ENCODE results near the gene SEC14L1.
"Not testable (repeated sequence)": the region's sequence is repeated elsewhere in the genome, so short reads cannot be mapped to it uniquely, and the experiment has no call there.

The SEC14L1 gene

DNA sequence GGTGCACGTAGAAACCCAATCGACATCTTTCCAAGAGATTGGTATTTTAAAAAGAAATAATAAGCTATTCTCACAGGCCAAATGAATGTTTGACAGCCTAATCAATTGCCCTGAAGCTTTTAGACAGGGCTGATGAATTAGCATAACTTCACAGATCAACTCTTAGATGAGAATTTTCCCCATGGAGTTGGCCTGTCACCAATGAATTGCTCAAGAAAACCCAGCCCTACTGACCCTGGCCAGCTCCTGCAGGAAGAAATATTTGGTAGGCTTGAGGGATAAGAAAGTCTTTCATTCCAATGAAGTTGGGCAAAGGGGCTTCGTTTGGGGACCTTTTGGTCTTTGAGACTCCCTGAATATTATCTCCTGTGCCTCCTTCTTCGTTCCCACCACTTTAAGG, 23.4 kb upstream of the SEC14L1 start:
- DNase-seq = no peak

DNA sequence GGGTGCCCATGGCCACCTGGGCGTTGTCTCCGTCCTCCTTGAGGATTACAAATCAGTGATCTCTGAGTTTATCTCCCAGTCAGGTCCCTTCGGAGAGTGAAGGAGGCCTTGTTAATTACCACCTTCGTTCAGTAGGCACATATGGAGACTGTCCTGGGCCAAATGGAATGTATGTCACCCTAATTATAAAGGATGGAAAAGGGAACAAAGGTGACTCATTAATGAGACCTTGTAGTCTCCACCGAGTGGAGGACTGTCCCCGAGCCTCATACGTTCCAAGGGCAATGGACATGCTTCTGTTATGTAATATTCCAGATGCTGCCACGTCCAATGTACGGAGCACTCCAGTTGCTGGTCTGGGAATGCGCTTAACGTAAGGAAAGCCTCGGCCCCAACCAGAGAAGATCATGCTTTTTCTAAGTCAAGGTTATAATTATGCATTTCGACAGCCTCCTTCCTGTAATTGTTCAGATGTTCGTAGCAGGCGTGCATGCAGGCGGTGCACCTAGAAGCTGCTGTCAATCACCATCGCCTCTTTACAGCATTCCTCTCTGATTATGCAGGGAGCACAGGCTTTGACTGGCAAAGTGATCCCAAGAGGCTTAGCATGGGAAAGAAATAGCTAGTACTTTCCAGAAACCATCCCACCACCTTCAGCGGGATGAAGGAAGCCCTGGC, 22.4 kb upstream of the SEC14L1 start:
- no peak for DNase-seq

DNA sequence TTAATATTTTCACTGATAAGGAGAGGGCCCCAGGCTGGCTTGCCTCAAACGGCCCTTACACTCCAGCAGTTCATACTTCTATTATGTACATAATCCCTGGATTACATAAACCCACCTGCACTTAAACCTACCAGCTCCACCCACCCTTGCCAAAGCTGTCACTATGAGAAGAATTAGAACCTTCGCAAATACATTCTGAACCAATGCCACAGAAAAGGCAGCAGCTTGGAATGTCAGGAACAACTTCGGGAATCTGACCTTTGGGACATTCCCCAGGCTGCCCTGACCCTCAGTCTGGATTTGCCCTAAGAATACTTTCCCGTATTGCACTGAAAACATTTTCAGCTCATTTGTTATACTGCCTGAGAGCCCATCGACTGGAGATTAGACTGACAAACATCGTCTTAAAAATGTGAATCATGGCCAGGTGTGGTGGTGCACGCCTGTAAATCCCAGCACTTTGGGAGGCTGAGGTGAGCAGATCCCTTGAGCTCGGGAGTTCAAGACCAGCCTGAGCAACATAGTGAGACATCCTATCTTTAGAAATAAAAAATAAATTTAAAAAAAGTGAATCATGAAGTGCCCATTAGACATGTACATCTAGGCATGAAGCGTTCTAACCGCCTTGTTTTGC, 21.0 kb upstream of the SEC14L1 start:
- DNase-seq = no peak

DNA sequence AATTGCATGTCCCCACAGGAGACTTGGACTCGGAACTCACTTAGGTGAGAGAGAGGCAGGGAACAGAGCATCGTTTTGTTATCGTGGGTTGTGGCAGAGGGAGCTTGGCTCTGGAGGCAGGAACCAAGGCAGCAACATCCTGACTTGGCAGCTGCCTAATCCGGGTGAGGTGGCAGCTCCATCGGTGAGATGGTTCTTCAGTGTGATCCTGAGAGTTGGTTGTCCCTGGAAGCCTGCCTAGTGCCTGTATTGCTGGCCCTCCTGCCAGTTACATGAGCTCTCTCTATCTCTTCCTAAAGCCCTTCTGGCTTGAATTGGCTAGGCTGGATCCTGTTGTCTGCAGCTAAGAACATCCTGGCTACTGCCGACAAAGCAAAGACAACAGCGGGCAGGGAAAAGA, 19.9 kb upstream of the SEC14L1 start:
- DNase-seq = no peak

DNA sequence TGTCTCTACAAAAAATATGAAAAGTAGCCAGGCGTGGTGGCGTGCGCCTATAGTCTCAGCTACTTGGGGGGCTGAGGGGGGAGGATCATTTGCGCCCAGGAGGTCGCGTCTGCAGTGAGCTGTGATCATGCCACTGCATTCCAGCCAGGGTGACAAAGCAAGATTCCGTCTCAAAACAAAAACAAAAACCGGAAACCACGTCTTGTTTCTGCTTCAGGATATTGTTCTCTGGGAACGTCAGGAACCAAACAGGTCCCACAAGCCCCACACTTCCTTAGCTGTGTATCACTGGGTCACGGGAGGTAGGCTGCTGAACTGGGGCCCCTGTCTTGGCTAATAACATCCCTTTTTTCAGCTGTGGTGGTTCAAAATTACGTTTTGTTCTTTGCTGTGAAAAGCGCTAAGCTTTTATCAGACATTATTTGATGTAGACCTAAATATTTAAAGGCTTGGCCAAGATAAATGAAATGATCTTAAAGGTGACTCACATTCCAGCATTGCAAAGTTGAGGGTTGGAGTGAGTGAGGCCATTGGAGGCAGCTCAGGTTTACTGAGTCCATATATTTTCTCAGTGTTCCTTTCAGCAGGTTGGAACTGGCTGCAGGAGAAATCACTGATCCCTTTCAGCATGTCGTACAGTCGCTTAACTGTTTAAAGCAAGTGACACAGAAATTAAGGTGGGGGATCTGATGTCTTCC, 16.4 kb upstream of the SEC14L1 start:
- DNase-seq = no peak

DNA sequence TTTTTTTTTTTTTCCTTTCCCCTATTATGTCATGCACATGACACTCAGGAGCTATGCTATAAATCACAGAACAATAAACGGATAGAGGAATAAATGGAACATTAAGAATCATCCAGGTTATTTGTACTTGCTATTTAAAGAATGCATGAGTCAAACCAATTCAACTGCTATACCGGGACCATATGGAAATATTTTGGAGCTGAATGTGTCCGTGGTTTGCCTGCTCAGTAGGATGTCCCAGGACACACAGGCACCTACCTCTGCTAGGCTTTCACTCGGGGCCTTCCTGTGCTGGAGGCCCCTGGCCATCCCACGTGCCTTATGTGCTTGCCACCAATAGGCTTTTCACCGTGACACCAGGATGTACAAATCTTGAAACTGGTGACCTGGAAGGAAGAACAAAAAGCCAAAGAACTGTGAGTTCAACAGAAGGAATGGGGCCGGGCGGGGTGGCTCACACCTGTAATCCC, 15.3 kb upstream of the SEC14L1 start:
- DNase-seq = peak; percentile 30

DNA sequence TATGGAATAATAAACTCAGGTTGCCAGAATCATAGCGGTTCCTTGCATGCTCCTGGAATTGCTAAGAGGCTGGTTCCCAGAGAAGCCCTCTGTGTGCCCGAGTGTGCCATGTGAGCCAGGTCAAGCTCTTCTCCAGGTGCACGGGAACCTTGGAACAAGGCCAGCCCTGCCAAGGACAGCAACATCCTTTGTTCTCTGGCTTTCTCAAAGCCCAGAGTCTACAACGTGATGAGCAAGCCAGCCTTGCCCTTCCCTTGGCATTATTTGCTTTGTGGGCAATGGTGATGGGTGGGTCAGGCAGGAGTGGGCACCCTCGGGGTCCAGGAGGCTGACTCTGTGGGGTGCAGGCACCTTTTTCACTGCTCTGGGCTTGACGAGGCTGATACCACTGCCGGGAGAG, 14.2 kb upstream of the SEC14L1 start:
- DNase-seq = peak; percentile 92

DNA sequence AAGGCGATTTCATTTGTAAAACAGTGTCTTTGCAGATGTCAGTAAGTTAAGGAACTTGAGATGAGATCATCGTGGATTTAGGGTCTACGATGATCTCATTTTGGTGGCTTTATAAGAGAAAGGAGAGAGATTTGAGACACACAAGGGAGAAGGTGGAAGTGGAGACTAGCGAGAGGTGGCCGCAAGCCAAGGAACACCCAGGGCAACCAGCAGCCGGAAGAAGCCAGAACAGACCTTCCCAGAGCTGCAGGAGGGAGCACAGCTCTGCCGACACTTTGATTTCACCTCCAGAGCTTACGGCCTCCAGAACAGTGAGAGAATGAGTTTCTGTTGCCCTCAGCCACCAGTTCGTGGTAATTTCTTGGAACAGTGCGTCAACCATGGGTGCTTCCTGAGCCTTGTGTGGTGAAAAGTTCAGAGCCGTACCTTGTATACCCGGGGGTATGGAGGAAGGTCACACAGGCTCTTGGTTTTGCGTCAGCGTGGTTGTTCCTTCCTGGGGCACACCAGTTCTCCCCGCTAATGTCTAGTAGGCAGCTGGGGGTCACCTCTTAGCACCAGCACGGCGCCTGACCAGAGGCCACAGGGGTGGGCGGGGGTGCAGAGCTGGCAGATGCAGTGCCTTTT, 12.9 kb upstream of the SEC14L1 start:
- DNase-seq = no peak

DNA sequence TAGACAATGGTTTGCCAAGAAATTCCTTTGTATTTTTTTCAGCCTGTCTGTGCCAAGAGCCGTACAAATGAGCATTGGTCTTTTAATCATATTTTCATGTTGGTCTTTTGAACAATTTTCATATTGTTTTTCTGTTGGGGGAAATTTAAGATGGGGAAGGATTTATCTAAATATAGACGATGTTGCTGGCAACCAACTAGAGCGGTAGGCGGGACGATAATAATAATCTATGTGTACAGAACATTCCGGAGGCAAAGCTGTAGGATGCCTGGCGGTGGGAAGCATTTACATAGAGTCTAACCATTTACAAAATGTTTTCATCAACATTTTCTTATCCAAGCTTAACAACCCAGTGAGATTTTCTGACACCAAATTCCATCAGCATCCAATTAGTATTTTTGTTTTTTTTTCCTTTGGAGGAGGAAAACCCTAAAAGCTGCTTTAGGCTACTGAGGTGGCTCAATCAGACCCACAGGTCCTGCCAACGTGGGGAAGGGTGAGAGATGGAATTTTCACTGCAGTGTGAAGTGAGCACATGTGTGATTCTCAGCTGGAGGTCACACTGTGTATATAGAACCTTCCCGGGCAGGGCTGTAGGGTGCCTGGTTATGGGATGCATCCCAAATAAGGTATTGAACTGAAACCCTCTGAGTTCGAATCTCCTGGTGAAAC, 11.7 kb upstream of the SEC14L1 start:
- DNase-seq = no peak

DNA sequence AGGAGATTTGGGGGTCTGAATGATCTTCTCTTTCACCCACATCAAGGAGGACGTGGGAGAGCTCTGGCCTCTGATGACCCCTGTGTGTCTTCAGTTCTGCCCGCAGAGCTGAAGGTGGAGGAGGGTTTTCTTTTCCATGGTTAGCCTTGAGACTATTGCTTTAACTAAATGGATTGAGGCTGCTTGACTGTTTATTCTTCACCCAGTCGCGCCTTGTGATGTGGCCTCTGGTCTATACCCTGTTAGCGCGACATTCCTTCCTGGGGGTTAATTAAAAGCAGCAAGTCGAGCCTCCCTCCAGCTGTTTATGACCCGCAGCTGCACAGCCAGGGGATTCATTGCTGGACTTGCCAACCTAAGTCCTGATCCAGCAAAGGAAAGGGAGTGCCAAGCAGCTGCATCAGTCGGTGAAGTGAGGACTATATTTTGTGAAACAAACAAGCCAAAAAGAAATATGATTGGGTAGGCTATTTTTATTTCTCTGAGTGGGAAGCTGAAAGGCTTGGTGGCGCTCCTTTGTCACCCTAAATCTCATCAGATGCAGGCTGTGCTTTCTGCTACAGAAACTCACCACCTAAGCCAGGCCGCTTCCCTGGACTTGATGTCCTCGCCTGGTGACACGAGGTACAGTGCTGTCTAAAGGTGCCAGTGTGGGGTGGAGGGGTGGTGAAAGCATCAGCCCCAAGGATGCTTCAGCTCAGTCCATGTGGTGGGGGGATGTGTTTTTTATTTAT, 11.0 kb upstream of the SEC14L1 start:
- no peak for DNase-seq

DNA sequence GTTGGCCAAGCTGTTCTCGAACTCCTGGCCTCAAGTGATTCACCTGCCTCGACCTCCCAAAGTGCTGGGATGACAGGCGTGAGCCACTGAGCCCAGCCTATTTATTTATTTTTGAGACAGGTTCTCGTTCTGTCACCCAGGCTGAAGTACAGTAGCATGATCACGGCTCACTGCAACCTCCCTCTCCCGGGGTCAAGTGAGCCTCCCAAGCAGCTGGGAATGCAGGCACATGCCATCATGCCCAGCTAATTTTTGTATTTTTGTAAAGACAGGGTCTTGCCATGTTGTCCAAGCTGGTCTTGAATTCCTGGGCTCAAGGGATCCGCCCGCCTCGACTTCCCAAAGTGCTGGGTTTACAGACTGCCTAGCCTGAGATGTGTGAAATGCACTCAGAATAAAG, 10.2 kb upstream of the SEC14L1 start:
- no peak for DNase-seq

DNA sequence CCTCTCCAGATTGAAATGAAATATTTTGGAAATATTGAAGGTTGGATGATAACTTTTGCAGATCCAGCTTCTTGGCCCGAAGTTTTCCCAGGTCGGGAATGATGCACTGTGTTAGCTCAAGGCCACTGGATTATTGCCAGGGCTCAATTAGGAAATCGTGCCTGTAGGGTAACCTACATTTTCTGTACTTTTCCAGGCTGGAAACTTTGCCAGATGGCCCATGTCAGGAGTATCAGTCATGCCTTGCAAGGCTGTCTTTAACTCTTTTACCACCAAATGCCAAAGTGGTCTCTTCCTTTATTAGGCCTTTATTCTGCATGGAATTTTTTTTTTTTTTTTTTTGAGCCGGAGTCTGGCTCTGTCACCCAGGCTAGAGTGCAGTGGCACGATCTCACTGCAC, 8.9 kb upstream of the SEC14L1 start:
- no peak for DNase-seq

DNA sequence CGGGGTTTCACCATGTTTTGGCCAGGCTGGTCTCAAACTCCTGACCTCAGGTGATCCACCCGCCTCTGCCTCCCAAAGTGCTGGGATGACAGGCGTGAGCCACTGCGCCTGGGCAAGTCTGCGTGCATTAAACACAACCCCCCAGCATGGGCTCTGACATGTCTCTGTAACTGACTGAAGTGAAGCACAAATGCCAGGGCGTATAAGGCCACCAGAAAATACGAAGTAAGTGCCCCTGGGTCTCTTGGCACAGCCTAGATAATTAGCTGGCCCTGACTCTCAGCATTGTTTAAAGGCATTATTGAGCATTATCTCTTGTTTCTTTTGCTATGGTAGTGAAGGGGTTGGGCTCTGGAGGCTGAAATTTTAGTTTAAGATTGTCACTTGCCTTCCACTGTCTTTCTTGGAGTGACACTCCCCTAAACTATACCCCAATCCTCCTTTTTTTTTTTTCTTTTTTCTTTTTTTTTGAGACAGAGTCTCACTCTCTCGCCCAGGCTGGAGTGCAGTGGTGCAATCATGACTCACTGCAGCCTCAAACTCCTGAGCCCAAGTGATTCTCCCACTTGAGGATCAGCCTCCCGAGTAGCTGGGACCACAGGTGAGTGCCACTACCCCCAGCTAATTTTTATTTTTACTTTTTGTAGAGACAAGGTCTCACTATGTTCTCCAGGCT, 8.2 kb upstream of the SEC14L1 start:
- no peak for DNase-seq

DNA sequence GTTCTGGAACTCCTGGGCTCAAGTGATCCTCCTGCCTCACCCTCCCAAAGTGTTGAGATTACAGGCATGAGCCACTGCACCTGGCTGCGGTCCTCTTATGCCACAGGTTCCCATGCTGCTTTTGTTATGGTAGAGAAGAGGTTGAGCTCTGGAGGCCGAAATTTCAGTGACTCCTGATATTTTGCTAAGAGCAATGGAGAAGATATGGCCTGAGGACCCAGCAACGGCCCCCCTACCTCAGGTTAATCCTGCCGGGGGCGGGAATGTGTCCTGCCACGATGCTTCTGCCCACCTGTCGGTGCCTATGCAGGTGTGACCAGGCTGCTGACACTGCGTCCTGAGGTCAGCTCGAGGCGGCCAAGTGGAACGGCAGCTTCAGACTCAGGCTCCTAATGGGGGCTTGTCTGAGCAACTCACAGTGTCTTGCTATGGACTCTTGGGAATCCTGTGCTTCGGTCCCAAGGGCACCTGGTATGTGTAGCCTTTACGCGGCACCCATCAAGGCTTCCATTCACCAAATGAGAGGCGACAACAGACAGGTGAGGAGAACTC, 7.6 kb upstream of the SEC14L1 start:
- DNase-seq = no peak

DNA sequence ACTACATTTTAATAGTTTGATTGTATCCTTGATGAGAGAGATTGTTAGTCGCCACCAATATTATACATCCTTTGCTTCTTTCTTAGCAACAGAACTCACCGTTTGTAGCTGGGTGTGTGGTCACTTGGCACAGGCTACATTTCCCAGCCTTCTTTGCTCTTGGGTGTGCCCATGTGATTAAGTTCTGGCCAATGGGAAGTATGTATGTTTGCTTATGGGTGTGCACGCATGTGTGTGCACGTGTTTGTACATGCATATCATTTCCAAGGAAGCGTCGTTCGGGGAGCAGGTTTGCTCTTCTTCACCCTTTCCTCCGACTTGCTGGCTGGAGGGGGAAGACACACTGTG, 4.4 kb upstream of the SEC14L1 start:
- no peak for DNase-seq

DNA sequence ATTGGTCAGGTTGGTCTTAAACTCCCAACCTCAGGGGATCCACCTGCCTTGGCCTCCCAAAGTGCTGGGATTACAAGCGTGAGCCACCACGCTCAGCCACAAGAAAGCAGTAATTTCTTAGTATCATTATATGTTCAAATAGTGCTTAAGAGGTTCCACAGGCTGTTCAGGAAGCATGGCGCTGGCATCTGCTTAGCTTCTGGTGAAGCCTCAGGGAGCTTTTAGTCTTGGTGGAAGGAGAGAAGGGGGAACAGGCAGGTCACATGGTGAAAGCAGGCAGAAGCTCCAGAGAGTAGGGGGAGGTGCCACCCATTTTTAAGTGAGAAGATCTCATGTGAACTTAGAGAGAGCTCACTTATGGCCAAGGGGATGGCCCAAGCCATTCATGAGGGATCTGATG, 3.7 kb upstream of the SEC14L1 start:
- no peak for DNase-seq

DNA sequence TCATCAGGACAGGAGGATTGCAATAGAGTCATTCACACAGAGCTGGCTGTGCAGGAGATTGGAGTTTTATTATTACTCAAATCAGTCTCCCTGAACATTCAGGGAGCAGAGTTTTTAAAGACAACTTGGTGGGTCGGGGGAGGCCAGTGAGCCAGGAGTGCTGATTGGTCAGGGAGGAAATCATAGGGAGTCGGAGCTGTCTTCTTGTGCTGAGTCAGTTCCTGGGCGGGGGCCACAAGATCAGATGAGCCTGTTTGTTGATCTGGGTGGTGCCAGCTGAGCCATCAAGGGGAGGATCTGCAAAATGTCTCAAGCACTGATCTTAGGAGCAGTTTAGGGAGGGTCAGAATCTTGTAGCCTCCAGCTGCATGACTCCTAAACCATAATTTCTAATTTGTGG, 2.9 kb upstream of the SEC14L1 start:
- DNase-seq = not testable (repeated sequence)

DNA sequence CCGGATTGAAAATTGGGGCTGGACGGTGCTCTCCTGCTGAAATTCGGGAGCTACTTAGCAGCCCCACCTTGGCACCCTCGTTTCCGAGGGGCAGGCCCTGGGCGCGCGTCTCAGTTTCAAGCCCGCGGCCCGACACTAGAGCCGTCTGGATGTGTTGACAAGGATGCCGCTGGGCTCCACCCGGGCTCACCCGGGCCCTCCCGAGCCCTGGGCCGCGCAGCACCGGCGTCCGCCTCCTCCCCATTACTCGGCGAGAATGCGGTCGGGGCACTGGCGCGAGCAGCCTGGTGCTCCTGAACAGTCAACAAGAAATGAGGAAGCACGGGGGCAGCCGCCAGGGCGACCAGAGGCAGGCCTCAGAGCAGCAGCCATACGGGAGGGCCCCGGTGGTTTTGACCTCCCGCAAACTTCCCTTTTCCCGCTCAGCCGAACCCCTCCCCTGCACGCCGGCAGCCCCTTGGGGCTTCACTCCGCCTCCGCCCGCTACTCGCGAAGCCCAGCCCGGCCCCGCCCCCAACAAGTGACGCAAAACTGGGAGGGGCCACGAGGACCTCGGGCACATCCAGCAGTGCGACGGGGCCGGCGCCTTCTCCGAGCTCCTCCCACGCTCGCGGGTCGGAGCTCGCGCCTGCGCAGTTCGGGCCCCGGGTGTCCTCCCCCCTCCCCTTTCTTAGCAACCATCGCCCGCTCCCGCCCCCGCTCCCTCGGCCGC, 447 bp upstream of the SEC14L1 start:
- peak; percentile 100 for DNase-seq

DNA sequence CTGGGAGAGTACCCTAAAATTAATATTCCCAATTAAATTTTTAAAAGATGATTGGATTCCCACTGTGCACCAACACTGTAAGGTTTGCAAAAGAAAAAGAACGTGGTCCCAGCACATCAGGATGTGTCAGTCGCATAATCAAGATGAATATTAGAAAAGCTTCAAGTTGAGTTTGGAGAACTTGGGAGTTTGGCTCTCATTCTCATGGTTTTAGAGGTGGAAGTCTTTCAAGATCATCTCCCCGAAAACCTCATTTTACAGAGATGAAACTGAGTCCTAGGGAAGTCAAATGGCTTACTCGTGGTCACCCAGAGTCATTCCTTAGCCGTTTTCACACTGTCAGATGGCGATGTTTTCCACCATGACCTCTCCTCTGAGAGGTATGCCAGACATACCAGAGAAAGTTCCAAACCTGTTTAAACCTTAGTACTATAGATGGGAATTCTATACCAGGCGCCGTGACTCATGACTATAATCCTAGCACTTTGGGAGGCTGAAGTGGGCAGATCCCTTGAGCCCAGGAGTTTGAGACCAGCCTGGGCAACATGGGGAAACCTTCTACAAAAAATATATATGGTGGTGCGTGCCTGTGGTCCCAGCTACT, 1.2 kb downstream of the SEC14L1 start:
- no peak for DNase-seq

DNA sequence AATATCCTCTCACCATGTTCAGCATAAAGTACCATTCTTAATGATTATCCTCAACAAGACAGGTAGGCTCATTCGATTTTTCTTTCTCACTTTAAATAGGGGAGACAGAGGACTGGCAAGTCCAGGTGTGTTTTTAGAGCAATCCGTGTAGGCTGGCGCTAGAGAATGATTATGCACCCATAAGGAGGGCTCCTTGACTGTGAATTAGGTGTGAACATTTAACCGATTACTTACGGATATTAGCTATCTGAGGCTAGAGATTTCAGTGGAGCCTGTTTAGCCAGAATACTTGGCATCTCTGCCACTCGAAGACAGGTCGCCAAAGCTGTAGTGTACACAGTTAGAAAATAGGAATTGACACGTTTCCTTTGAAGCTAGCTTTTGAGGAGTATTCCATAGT, 1.9 kb downstream of the SEC14L1 start:
- no peak for DNase-seq

DNA sequence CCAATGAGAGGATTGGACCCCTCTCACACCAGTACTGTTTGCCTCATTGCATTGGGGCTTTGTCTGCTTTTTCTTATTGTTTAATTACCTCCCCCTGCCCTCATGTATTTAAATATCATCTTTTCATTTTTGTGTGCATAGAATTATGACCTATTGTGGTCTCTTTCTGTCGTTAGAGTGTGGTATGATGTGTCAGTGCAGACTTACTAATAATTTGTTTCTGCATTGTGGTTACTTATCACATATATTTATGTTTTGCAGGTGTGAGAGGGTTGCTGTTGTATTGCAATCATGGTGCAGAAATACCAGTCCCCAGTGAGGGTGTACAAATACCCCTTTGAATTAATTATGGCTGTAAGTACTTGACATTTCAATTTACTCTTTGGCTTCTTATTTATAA, 2.5 kb downstream of the SEC14L1 start:
- no peak for DNase-seq
